Right ventricle myocardium superior (tissue), 1 donor: ENCODE measurements around the gene KLF3. TPM values are rescaled to one million over a fixed set of nuclear protein-coding genes. Genes with fewer than 3 reads are reported as not detected.

Experiments used
- total RNA-seq: library from RNA; stranded (reverse); fragmentation: NEBNext Ultra II Directional; extraction: Animal tissue kit (Norgen Biotek cat#: 25700); gene quantifications from one replicate; pipeline ENCODE4 v1.2.1, GENCODE V29; 2021
- donor health status: DM: no; HTN: yes; CAD: no; lungs with severe emphysema.

KLF3 gene
- total RNA-seq, 1 donor from 2014 or later = 16.5 TPM

Other genes with a start within 250 kb of the KLF3 start
- not detected for gene TLR10, start 118.8 kb downstream of the KLF3 start, total RNA-seq
- gene TLR1, start 140.6 kb downstream of the KLF3 start, total RNA-seq = 3.4 TPM
- 2.3 TPM for gene TLR6, start 192.6 kb downstream of the KLF3 start, total RNA-seq
- gene FAM114A1, start 203.6 kb downstream of the KLF3 start, total RNA-seq = 20.3 TPM